GM12878 (cell line): Measurements from ENCODE around the gene SAP25. TPM values are rescaled to one million over a fixed set of nuclear protein-coding genes. Genes with fewer than 3 reads are reported as not detected.

Experiments used
- IKZF2 ChIP-seq, 2 experiments: fragments of 450-650 bp; IDR thresholded peaks; 2 replicates each; pipeline ENCODE4 v1.6.1; 2017; ENCODE audit warnings: mild to moderate bottlenecking in 2 of 2, moderate library complexity in 2 of 2
- LARP7 ChIP-seq: fragments of 450-650 bp; IDR thresholded peaks from 2 replicates; pipeline ENCODE4 v1.6.1; 2017; ENCODE audit warnings: mild to moderate bottlenecking
- MEF2A ChIP-seq: IDR thresholded peaks from 2 replicates; pipeline ENCODE4 v1.6.1; 2011; ENCODE audit warnings: low read depth, mild to moderate bottlenecking, low read length, moderate library complexity; ENCODE audit not compliant: insufficient read depth
- MXI1 ChIP-seq: fragments of 150-350 bp; IDR thresholded peaks from 2 replicates; pipeline ENCODE4 v1.6.1; 2011; ENCODE audit warnings: low read depth, mild to moderate bottlenecking, inconsistent platforms, low read length, improper control_type of control experiment
- POLR2A ChIP-seq: IDR thresholded peaks from 2 replicates; pipeline ENCODE4 v1.6.1; 2011; ENCODE audit warnings: low read depth, mild to moderate bottlenecking, low read length
- SMC3 ChIP-seq: IDR thresholded peaks from 2 replicates; pipeline ENCODE4 v1.6.1; 2011; ENCODE audit warnings: low read length, improper control_type of control experiment, borderline replicate concordance
- TAF1 ChIP-seq: IDR thresholded peaks from 2 replicates; pipeline ENCODE4 v1.6.1; 2011; ENCODE audit warnings: mild to moderate bottlenecking, low read depth, low read length, borderline replicate concordance
- TARDBP ChIP-seq: IDR thresholded peaks from 2 replicates; pipeline ENCODE4 v1.6.1; 2016; ENCODE audit warnings: borderline replicate concordance
- TCF3 ChIP-seq: IDR thresholded peaks from 2 replicates; pipeline ENCODE4 v1.6.1; 2012; ENCODE audit warnings: low read depth, mild to moderate bottlenecking, low read length, borderline replicate concordance; ENCODE audit not compliant: insufficient read depth
- YY1 ChIP-seq: IDR thresholded peaks from 2 replicates; pipeline ENCODE4 v1.6.1; 2011; ENCODE audit warnings: low read depth, mild to moderate bottlenecking, low read length
- ZNF207 ChIP-seq: fragments of 450-650 bp; IDR thresholded peaks from 2 replicates; pipeline ENCODE4 v1.6.1; 2014; ENCODE audit warnings: antibody characterized with exemption, mild to moderate bottlenecking, borderline replicate concordance
- ZNF384 ChIP-seq: IDR thresholded peaks from 2 replicates; pipeline ENCODE4 v1.6.1; 2012; ENCODE audit warnings: low read depth, mild to moderate bottlenecking, low read length, improper control_type of control experiment, borderline replicate concordance
- polyA plus RNA-seq, 11 experiments: library from polyadenylated mRNA; depleted of rRNA in 4 of 11; unstranded in 6 of 11; stranded (reverse) in 5 of 11; fragments of >200 nt; fragmentation: Nextera tagmentation in 4 of 11; fragmentation: Illumina TruSeq in 1 of 11; extraction: Ambion mirVana in 4 of 11; extraction: Trizol in 1 of 11; gene quantifications; 1 replicate in 1 of 11; 2 replicates in 10 of 11; pipeline versions ENCODE4 v1.2.1 to v1.2.3, GENCODE V29; 2011 to 2016; ENCODE audit warnings: inconsistent platforms in 2 of 11, missing spikeins in 2 of 11, low read depth in 1 of 11
- total RNA-seq, 4 experiments: library from RNA; depleted of rRNA in 3 of 4; stranded (reverse); fragments of >200 nt in 3 of 4; fragmentation: Illumina TruSeq in 1 of 4; extraction: Trizol in 1 of 4; gene quantifications; 2 replicates each; pipeline versions ENCODE4 v1.2.1 to v1.2.3, GENCODE V29; 2013 to 2021
- TF ChIP-seq, protein P1 (sequence below): IDR thresholded peaks from 2 replicates; pipeline ENCODE4 v1.6.1; 2011; ENCODE audit warnings: mild to moderate bottlenecking, low read depth, low read length, moderate library complexity; ENCODE audit not compliant: insufficient replicate concordance
- TF ChIP-seq, protein P2 (sequence below): fragments of 450-650 bp; IDR thresholded peaks from 2 replicates; pipeline ENCODE4 v1.6.1; 2018; ENCODE audit warnings: mild to moderate bottlenecking, low read depth, moderate library complexity; ENCODE audit not compliant: partially characterized antibody
- TF ChIP-seq, protein P3 (sequence below): IDR thresholded peaks from 2 replicates; pipeline ENCODE4 v1.6.1; 2012; ENCODE audit warnings: improper control_type of control experiment, low read depth, low read length; ENCODE audit not compliant: insufficient replicate concordance
- TF ChIP-seq, protein P4 (sequence below): IDR thresholded peaks from 2 replicates; pipeline ENCODE4 v1.6.1; 2012; ENCODE audit warnings: low read depth, low read length, improper control_type of control experiment

The SAP25 gene
- total and polyA plus RNA-seq, 10 of the 15 experiments (the other 5 are each of a cell fraction or from before 2014, with no cell fraction given) = 0.14 to 8.6 (median 1.1) TPM

DNA sequence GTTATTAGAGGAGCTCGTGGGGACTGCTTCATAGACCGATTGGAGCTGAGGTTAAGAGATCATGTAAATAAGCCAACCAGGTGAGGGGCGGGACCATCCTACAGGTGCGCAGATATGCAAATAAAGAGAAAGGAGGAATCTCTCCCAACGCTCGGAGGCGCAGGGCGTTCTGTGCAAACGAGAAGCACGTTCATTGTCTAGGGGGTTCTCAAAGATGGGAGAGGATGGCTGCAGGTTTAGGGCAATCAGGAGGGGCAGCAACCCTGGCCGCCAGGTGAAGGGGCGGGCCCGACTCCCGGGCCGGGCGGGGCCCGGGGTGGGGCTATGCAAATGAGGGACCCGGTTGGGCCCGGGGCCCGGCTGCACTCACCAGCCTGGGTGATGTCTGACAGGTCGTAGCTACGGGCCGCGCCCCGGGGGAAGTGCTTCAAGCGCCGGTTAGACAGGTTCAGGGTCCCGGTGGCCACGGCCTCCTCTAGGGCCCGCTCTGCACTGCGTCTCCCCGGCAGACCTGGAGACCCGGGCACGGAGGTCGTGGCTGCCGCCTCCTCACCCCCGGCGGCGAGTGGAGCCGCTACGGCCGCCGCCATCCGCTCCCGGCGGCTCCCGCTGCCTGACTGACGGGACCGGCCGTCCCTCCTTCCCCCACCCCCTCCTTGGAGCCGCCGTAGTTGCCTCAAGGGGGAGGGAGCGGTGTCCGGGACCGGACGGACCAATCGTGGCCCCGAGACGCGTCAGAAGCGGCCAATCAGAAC is 12.0 kb upstream of the SAP25 start, which contains the start of gene LRCH4 (continued):
- TF ChIP-seq TCF3 (0 out of 2 replicates have a peak, but pooled peaks have one; percentile 43), TARDBP (peak; percentile 81; the same call in 1 of the 2 replicates), YY1 (peak; percentile 89), LARP7 (peak; percentile 97), MXI1 (peak; percentile 45; the same call in 1 of the 2 replicates), ZNF384 (no peak), IKZF2 (IDR thresholded peaks at IDR 0.05) (peak in 1 of 2 experiments; percentile 14; a peak in 1 of 4 replicates), SMC3 (no peak), MEF2A (0 out of 2 replicates have a peak, but pooled peaks have one; percentile 36), TAF1 (peak; percentile 95), POLR2A (peak; percentile 99), ZNF207 (peak; percentile 95; the same call in 1 of the 2 replicates)
- TF ChIP-seq, protein P1, sequence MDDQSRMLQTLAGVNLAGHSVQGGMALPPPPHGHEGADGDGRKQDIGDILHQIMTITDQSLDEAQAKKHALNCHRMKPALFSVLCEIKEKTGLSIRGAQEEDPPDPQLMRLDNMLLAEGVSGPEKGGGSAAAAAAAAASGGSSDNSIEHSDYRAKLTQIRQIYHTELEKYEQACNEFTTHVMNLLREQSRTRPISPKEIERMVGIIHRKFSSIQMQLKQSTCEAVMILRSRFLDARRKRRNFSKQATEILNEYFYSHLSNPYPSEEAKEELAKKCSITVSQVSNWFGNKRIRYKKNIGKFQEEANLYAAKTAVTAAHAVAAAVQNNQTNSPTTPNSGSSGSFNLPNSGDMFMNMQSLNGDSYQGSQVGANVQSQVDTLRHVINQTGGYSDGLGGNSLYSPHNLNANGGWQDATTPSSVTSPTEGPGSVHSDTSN = peak; percentile 88
- TF ChIP-seq, protein P2, sequence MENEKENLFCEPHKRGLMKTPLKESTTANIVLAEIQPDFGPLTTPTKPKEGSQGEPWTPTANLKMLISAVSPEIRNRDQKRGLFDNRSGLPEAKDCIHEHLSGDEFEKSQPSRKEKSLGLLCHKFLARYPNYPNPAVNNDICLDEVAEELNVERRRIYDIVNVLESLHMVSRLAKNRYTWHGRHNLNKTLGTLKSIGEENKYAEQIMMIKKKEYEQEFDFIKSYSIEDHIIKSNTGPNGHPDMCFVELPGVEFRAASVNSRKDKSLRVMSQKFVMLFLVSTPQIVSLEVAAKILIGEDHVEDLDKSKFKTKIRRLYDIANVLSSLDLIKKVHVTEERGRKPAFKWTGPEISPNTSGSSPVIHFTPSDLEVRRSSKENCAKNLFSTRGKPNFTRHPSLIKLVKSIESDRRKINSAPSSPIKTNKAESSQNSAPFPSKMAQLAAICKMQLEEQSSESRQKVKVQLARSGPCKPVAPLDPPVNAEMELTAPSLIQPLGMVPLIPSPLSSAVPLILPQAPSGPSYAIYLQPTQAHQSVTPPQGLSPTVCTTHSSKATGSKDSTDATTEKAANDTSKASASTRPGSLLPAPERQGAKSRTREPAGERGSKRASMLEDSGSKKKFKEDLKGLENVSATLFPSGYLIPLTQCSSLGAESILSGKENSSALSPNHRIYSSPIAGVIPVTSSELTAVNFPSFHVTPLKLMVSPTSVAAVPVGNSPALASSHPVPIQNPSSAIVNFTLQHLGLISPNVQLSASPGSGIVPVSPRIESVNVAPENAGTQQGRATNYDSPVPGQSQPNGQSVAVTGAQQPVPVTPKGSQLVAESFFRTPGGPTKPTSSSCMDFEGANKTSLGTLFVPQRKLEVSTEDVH = no peak
- TF ChIP-seq, protein P3, sequence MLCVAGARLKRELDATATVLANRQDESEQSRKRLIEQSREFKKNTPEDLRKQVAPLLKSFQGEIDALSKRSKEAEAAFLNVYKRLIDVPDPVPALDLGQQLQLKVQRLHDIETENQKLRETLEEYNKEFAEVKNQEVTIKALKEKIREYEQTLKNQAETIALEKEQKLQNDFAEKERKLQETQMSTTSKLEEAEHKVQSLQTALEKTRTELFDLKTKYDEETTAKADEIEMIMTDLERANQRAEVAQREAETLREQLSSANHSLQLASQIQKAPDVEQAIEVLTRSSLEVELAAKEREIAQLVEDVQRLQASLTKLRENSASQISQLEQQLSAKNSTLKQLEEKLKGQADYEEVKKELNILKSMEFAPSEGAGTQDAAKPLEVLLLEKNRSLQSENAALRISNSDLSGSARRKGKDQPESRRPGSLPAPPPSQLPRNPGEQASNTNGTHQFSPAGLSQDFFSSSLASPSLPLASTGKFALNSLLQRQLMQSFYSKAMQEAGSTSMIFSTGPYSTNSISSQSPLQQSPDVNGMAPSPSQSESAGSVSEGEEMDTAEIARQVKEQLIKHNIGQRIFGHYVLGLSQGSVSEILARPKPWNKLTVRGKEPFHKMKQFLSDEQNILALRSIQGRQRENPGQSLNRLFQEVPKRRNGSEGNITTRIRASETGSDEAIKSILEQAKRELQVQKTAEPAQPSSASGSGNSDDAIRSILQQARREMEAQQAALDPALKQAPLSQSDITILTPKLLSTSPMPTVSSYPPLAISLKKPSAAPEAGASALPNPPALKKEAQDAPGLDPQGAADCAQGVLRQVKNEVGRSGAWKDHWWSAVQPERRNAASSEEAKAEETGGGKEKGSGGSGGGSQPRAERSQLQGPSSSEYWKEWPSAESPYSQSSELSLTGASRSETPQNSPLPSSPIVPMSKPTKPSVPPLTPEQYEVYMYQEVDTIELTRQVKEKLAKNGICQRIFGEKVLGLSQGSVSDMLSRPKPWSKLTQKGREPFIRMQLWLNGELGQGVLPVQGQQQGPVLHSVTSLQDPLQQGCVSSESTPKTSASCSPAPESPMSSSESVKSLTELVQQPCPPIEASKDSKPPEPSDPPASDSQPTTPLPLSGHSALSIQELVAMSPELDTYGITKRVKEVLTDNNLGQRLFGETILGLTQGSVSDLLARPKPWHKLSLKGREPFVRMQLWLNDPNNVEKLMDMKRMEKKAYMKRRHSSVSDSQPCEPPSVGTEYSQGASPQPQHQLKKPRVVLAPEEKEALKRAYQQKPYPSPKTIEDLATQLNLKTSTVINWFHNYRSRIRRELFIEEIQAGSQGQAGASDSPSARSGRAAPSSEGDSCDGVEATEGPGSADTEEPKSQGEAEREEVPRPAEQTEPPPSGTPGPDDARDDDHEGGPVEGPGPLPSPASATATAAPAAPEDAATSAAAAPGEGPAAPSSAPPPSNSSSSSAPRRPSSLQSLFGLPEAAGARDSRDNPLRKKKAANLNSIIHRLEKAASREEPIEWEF = no peak
- TF ChIP-seq, protein P4, sequence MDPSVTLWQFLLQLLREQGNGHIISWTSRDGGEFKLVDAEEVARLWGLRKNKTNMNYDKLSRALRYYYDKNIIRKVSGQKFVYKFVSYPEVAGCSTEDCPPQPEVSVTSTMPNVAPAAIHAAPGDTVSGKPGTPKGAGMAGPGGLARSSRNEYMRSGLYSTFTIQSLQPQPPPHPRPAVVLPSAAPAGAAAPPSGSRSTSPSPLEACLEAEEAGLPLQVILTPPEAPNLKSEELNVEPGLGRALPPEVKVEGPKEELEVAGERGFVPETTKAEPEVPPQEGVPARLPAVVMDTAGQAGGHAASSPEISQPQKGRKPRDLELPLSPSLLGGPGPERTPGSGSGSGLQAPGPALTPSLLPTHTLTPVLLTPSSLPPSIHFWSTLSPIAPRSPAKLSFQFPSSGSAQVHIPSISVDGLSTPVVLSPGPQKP = 0 out of 2 replicates have a peak, but pooled peaks have one; percentile 16
